ENCODE results near the gene KIF1C.
A peak's percentile ranks its signal among the peaks of the same experiment; 100 is the strongest.

Gene KIF1C

DNA sequence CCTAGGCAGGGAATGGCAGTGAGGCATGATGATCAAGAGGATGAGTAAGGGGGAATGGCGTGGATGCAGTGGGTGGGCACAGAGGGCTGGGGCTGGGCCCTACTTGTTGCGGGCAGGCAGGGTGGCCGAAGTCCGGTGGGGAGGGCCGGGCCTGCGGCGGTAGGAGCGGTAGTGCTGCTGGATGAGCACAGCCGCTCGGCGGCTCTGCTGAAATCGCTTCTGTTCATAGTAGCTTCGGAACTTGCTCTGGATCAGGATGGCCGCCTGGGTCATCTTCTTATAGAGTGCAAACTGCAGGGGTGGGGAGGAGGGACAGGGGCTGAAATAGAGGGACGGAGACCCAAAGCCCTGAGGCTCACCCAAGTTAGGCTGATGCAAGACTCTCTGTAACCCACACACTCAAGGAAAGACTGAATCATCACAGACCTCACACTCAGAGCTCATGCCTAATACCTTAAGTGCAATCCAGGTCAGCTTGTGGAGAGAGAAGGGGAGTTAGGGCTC lies 28.7 kb upstream of the KIF1C start:
- no peak for DNase-seq

DNA sequence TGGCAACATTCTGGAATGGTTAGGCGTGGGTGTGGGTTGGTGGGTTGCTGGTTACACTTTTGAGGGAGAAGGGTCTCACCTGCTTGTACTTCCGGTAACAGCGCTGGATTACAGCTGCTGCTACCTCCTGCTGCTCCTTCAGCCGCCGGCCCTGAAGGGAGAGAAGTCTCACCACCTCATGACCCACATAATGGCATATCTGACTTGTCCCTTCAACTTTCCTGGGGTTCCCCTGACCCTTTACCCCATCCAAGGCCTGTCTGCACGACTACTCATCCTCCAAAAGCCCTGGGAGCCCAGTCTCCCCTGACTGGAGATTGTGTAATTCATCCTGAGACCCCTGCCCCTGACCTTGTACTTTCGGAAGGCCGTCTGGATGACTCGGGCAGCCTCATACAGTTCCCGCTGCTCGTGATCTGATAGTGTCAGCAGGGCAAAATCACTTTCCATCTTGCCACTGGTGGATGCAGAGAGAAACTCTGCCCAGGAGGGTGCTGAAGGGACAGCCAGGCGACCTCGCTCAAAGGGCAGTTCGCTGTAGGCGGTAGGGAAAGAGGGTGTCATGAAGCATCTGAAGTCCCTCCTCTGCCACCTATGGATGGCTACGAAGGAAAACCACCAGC lies 28.1 kb upstream of the KIF1C start:
- DNase-seq, result no peak

DNA sequence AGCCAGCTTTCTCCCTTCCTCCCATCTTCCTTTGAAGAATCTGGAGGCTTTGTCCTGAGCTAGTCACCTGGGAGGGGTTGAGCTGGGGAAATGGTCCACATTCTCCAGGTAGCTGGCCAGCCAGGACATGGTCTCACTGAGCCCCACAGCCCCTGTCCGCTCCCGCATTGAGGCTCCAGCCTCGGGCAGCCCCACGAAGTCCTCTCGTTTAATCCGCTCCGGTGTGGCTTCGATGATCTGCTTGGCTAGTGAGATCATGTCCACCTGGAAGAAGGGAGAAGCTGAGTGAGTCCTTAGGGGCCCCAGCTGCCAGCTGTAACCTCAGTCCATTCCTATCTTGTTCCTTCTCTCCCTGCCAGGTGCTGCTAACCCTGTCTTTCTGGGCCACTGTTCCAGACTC lies 27.5 kb upstream of the KIF1C start:
- DNase-seq, result no peak

DNA sequence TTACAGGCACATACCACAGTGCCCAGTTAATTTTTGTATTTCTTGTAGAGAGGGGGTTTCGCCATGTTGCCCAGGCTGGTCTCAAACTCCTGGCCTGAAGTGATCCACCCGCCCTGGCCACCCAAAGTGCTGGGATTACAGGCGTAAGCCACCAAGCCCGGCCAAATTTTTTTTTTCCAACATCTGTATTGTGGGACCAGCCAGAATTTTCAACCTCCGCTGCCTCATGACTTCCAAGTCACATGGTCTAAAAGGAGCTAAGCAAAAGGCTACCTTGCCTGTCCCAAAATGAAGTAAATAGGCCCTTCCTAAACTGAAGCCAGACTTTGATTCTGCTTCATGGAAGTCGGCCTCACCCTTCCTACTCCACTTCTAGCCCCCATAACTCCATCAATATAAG lies 25.9 kb upstream of the KIF1C start:
- DNase-seq, result no peak

DNA sequence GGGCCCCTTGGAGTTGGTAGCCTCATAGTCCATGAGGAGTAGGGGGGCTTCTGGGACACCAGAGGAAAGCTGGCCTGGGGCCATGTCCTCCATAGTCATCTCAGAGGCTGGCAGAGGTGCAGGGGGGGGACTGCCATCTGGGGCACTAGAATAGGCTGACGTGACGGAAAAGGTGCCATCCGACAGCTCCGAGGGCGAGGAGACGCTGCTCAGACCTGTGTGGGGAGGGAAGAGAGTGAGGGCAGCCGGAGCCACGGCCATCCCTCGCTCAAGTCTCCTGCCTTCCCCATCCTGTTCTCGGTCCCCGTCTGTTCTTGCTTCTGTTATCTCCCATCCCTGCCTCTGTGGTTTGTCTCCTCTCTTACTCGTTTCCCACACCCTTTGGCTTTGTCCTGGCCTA lies 25.4 kb upstream of the KIF1C start:
- DNase-seq, result no peak

DNA sequence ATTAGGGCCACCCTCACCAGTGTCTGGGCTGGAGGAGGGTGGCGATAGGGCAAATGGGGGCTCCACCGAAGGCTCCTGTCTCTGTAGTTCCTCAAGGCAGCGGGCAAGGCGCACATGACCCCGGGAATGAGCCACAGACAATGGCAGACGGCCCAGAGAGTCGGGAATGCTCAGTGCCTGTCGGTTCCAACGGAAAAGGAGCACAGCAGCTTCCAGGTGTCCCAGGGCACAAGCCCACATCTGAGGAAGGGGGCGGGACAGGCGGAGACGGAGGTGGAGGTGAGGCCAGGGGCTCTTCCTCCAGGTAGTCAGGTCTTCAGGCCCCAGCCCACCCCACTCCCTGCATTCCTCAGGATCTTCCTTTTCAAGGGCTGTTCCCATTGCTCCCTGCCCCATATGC lies 25.0 kb upstream of the KIF1C start:
- no peak for DNase-seq

DNA sequence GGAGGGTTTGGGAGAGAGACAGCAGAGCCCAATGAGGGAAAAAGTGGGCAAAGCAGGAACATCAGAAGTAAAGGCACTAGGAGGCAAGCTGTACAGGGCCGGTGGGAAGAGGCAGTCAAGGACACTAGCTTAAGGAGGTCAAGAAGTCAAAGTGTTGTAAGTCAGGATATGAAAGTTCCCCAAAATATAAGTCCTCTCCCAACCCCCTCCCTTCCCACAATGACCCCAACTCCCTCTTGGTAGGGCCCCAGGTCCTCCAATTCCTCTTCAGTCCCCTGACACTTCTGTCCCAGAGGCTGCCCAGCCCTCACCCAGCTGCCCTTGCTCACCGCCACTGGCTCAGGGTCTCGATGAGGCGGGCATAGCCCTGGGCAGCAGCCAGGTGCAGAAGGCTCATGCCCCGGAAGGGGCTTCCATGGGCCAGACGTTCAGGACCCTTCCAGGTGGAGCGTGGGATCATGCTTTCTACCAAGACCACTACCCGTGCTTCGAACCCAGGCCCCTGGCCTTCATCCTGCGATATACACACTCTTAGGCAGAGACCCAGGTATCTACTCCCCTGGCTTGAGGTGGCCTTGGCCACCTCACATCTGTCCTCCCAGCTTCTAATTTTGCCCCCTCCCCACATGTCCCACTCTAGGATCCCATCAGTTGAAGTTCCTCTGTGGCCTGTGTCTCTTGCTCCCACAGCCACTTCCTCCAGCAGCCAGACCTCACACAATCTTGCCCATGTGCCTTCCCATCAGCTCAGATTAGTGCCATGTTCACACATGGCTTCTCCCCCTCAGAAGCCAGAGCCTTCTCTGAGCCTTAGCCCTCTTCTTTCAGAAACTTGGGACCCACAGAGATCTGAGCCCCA lies 24.3 kb upstream of the KIF1C start:
- no peak for DNase-seq

DNA sequence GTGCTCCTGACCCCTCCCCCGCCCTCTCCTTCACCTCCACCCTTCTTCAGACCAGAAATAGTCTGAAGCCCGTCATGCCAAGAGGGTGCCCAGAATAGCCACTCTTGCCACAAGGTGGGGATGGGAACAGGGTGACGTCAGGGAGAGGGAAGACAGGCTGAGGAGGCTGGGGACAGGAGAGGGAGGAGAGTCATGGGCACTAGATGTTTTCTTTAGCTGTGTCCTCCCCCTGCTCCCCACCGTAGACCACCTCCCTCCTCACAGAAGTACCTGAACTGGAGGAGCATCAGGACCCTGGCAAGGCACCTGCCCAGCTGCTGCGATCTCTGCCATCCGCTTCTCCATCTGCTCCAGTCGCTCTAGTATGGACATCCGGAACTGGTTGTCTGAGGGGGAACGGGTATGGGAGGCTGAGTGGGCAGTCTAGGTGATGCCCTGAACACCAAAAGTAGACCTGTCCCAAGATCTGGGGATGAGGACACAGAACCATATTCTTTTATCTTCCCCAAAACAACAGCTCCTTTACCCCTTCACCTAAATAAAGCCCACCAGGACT lies 23.6 kb upstream of the KIF1C start:
- no peak for DNase-seq

DNA sequence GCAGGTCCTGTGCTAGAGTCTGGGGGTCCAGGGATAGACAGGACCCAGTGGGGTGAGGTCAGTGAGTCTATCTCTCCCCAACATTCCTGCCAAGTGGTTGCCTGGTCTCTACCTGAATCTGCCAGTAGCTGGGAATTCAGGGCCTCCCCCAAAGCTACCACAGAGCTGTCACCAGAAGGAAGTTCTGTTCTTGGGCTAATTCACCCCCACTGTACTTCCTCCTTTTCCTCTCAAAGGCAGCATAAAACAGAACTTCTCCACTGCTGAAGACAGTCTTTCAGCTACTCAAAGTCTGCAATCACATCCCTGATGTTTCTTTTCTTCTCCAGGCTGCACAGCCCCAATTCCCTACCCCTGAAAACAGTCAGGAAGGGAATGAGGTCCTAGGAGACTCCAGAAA lies 19.0 kb upstream of the KIF1C start:
- DNase-seq, result no peak

DNA sequence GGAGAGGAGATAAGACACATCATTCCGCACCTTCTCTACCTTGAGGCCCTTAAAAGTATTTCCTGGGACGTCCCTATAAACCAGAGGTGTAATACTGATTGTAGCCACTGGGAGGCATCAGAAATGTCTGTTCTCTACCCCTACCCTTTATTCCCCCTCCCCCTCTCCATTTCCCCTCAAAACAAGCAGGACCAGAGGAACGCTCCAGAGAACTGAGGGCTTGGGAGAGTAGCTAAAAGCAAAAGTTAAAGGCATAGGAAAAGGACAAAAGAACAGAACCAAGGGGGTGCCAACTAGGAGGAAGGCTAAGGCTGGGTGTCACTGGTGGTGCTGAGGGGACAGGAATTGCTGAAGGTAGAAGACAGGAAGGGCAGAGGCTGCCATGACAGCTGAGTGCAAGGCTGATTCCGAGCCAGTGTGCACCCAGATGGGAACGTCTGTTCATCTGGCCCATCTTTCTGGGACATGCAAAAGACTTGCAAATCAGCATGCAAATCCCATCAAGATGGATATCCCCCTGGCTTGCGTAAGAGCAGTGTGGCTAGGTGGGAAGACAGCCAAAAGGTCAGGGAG lies 17.0 kb upstream of the KIF1C start:
- no peak for DNase-seq

DNA sequence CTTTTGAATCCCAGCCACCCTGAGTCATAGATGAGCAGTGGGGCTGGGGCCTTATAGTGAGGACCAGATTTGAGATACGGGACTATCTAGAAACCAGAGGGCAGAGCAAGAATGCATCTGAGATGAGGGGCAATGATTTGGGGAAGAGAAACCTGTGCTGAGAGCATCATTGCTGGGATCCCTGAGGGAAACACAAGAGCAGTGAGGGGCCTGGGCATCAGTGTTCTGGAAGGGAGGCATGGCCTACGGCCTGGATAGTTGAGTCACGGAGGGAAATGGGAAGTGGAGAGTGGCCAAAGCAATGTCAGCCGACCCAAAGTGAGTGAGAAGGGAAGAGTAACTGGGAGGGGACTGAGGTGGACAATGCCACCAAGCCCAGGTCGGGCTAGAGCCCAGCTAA lies 15.4 kb upstream of the KIF1C start:
- DNase-seq, result no peak

DNA sequence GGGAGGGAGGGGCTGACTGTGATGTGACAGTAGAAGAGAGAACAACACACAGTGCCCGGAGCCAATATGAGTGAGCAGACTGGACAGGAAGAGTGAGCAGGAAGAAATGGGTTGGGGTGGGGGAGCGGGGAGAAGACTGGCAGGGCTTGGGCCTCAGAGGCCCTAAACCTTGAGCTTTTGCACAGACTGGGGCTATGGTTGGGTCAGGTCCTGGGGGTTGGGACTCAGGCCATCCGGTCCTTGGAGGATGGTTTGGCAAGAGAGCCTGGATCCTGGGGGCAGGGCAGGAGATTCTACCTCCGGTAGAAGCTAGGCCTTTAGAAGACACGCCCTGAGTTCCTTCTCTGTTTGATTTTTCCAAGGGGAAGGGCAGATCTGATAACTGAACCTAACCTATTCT lies 11.3 kb upstream of the KIF1C start:
- no peak for DNase-seq

DNA sequence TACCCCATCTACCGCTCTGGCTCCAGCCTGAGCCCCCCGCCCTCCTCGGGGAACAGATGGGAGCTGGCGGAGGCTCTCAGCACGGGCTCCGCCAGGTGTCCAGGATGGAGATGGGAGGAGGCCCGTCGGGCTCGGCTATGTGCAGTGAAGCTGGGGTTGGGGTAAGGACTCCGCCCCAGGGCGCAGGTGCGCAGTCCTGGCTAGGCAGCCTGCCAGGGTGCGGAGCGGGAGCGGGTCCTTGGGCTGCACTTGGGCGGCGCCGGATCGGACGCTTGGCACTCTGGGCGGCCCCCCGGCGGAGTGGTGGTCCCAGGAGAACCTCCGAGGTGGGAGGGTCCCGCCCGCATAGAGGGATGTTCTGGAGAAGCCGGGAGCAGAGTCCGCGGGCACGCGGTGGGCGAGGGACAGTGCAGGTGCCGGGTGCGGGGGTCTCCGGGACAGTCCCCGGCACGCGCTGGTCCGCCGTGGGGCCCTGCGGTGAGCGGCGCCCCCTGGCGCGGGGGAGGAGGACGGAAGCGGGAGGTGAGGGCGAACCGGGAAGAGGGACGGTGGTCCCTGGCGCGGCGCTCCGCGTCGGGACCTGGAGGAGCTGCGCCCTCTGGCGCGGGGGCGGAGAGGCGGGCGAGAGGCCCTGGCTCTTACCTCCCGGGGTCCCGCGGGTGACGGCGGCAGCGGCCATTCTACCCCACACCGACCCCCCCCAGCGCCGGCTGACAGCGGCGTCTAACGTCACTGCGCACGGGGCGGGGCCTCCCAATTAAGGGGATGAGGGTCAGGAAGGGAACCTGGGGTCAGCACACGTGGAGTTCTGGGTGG lies 10.6 kb upstream of the KIF1C start, which contains the start of gene CAMTA2:
CAMTA2 (minus strand) TSS at position 725 of the 816 bp plus-strand sequence. CDS start 1,453 bp downstream, outside the sequence.
- DNase-seq, result peak; percentile 33

DNA sequence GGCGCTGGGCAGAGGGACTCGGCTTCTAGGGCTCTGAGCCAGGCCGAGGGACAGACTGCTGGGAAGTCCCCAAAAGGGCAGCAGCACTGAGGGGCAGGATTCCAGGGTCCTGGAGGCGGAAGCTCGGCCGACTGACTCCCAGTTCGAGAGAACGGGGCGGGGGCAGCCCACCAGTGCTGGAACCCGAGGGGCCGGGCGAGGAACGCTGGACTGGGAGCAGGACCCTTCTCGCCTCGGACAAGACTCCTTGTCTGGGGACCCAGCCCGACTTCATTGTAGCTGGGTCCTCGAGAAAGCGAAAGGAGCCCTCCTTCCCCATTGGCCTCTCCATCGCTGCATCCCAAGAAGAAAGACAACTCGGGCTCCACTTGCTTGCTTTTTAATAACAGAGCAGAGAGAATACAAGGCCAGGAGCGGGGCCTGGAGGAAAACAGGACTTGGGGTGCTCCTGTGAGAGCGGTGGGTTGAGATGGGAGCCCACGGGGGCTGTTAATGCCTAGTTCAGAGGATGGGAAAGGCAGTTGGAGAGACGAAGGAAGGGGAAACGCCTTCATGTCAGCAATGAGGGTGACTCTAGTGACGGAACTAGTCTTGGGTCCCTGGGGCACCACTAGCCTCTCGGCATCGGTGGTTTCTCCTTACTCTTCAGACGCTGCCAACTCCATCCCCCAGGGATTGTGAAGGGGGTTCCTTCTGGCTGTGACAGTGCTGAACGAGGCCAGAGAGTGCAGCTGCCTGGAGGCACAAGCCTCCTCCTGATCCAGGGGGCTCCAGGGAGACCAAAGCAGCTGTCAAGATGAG lies 9.8 kb upstream of the KIF1C start:
- DNase-seq, result peak; percentile 26

DNA sequence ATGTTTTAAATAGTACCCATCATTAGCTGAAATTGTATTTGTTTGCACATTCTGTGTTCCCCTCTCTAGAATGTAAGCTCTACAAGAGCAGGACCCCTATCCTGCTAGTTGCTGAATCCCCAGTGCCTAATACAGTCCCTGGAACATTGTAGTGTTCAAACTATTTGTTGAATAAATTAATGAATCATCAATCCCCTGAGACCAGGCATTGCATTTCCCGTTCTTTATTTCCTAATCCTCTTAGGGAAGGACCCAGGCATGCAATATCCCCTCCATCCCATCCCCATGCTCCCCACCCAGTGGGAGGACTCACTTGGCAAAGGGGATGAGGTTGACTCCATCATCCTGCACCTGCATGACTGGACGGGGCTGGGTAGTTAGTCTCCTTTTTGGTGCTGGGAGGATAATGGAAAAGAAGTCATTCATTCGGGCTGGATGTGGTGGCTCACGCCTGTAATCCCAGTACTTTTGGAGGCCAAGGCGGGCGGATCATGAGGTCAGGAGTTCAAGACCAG lies 3.6 kb upstream of the KIF1C start:
- no peak for DNase-seq

DNA sequence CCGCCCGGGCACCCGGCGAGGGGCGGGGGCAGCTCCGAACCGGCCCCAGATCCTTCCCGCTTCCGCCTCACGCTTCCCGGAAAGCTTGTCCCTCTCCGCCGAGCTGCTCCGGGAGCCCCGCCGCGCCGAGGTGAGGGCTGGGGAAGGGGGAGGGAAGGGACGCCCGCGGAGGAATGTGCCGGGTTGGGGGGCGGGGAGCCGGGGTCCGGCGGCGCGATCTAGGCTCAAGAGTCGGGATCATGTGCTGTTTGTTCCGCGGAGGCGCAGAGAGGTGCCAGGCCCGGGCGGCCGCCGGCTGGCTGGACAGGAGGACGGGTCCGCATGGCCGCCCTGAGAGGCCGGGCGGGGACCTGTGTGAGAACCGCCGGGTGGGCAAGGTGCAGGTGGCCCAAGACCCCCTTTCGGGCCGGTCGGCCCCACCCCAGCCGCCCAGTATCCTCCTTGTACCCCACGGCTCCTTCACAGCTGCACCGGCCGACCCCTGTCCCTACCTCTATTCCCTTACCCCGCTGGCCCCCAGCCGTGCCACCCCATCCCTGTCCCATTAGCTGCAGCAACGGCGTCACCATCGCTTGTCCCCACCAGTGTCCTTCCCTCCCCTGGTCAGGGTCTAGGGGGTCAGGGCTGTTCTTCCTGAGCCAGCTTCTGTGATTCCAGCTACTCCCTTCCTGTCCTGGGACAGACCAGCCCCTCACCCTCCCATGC lies 429 bp downstream of the KIF1C start:
- no peak for DNase-seq

DNA sequence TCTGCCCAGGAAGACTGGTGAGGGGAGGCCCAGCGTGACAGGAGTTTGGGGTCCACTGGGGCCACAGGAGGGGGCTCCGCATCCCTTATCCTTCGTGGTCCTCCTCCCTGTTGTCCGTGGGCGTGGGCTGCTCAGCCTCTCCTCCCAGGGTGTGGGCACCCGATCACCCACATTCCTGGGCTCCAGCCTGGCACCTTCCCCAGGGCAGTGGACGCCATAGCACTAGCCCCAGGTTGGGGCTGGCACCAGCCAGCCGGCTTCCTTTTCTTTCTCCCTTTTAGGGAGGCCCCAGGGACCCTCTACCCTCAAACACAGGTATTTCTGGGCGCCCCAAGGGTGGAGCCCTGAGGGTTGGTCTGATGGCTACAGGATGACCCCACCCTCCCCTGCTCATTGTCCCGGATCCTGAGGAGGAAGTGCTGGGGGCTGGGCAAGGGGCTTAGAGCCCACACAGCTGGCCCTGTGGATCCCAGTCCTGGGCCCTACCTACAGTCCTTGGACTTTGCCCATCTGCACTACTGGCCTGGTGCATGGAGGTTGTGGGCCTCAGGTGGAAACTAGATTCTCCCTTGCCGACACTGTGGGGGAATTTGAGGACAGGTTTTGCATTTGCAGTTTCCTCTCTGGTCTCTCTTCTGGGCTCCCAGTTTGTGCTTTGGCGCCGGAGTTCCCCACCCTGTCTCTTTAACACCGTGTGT lies 1.1 kb downstream of the KIF1C start:
- no peak for DNase-seq

DNA sequence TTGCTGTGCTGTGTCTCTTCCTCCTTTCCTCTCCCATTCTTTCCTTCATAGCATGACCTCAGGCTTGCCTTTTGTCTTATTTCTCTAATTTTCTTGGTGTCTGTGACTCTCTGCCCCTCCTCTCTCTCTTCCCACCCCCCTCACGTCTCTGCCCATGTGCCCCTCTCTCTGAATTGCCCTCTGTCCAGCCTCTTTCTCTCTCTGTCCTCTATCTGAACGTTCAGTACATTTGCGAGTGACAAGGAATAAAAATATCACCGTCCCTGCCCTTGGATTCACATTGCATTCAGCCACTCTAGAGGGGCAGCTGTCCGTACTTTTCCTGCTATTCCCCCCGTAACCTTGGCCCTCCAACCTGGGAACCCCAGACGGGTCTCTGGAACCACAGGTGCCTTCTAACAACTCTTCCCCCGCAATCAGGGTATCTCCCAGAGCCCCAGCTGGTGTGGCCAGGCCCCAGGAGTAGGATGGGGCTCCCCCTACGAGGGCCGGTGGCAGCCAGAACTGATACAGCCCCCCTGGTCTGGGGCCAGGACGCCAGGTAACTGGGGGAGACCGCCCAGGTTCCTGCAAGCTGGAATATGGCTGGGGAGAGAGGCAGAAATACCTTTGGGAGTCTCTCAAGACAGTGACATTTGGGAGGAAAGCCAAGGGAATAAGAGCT lies 1.8 kb downstream of the KIF1C start:
- no peak for DNase-seq

DNA sequence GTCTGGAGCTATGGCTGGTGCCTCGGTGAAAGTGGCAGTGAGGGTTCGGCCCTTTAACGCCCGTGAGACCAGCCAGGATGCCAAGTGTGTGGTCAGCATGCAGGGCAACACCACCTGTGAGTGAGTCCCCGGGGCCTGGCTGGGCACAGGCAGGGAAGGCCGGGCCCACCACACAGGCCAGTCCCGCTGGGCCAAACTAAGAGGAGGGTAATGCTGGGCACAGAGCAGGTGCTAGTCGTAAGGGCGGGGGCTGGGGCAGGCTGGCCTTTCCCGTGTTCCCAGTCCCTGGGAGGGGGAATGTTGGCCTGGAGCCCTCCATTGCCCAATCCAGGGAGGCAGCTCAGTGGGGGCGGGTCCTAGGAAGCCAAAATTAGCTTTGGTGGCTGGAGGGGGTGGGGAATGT lies 2.5 kb downstream of the KIF1C start:
- DNase-seq, result no peak

Data from NCI-H1436 treated with DMSO at 0.1 percent for 48 hours (cell line).